ENCODE results near the gene VAV1.
"Not testable (repeated sequence)": the region's sequence is repeated elsewhere in the genome, so short reads cannot be mapped to it uniquely, and the experiment has no call there.

VAV1 gene

DNA sequence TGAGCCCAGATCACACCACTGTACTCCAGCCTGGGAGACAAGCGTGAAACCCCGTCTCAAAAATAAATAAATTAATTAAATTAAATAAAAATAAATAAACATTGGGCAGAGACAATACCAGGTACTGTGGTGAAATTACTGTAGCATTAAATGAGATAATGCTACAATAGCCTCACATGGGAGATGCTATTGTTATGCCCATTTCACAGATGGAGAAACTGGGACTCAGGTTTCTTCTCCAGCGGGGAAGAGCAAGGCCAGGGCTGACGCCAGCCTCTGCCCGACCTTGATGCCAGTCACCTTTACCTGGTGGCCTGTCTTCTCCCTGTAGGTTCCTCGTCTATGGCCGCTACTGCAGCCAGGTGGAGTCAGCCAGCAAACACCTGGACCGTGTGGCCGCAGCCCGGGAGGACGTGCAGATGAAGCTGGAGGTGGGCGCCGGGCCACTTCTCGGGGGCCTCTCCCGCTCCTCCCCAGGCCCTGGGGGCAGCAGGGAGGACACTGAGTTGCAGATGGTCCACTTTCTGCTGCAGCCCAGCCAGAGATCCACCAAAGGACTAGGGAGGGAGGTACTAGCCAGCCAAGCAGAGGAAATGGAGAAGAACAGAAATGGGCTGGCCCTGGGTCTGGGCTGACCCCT, 53.9 kb downstream of the VAV1 start:
- Histone ChIP-seq H3K9ac (ENCODE audit: low read length) (no peak overlapping the region), H3K27me3 (ENCODE audit: control insufficient read depth, insufficient read depth, low read length) (no peaks in the 10 kb centered on the region), H3K27ac (ENCODE audit: low read depth, low read length) (no peak overlapping the region), H3K4me1 (ENCODE audit: control insufficient read depth, insufficient read depth, low read length) (no peaks in the 10 kb centered on the region), H3K36me3 (ENCODE audit: control insufficient read depth, insufficient read depth, low read length) (peaks cover under 1% of the 10 kb centered on the region), H3K4me3 (ENCODE audit: low read length) (no peak overlapping the region)

DNA sequence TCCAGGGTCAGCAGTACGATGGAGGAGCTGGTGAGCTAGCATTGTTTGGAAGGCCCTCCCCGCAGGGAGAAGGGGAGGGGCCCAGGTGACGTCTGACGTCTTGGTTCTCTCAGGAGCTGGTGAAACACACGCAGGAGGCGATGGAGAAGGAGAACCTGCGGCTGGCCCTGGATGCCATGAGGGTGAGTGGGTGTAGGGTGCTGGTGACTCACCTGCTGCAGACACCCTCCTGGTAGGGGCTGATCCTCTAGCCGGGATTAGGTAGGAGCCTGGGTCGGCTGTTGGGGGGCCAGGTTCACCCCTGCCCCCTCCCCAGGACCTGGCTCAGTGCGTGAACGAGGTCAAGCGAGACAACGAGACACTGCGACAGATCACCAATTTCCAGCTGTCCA, 55.8 kb downstream of the VAV1 start:
- Histone ChIP-seq H3K27me3 (ENCODE audit: control insufficient read depth, insufficient read depth, low read length) (no peaks in the 10 kb centered on the region), H3K9ac (ENCODE audit: low read length) (no peak overlapping the region), H3K36me3 (ENCODE audit: control insufficient read depth, insufficient read depth, low read length) (no peaks in the 10 kb centered on the region)

DNA sequence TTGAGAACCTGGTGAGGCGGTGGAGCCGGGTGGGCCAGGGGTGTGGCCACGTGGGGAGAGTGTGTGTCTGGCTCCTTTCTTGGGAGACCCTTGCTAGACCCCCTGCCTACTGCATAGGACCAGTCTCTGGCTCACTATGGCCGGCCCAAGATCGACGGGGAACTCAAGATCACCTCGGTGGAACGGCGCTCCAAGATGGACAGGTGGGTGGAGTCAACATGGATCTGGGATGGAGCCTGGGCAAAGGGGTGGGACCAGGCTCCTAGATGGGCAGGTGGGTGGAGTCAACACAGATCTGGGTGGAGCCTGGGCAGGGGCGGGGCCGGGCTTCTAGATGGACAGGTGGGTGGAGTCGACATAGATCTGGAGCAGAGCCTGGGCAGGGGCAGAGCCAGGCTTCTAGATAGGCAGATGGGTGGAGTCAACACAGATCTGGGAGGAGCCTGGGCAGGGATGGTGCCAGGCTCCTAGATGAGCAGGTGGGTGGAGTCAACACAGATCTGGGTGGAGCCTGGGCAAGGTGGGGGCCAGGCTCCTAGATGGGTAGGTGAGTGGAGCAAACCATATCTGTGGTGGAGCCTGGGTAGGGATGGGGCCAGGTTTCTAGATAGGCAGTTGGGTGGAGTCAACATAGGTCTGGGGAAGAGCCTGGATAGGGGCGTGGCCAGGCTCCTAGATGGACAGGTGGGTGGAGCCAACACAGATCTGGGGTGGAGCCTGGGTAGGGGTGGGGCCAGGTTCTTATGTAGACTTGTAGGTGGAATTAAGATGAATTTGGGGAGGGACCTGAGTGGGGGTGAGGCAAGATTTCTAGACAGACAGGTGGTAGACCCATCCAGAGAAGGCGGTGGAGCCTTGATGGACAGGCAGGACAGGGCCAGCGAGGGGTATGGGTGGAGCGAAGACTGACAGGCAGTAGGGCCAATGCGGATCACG, 56.5 kb downstream of the VAV1 start:
- H3K4me3 ChIP-seq (ENCODE audit: low read length) = no peak overlapping the region
- H3K4me1 ChIP-seq (ENCODE audit: control insufficient read depth, insufficient read depth, low read length) = no peaks in the 10 kb centered on the region
- H3K27ac ChIP-seq (ENCODE audit: low read depth, low read length) = no peak overlapping the region
- no peaks in the 10 kb centered on the region for H3K36me3 ChIP-seq (ENCODE audit: control insufficient read depth, insufficient read depth, low read length)
- H3K27me3 ChIP-seq (ENCODE audit: control insufficient read depth, insufficient read depth, low read length) = no peaks in the 10 kb centered on the region
- no peak overlapping the region for H3K9ac ChIP-seq (ENCODE audit: low read length)

More for the DNA sequence above, 55.8 kb downstream of the VAV1 start:
- no peak overlapping the region for H3K4me3 ChIP-seq (ENCODE audit: low read length)
- H3K27ac ChIP-seq (ENCODE audit: low read depth, low read length) = no peak overlapping the region
- H3K4me1 ChIP-seq (ENCODE audit: control insufficient read depth, insufficient read depth, low read length) = no peaks in the 10 kb centered on the region

DNA sequence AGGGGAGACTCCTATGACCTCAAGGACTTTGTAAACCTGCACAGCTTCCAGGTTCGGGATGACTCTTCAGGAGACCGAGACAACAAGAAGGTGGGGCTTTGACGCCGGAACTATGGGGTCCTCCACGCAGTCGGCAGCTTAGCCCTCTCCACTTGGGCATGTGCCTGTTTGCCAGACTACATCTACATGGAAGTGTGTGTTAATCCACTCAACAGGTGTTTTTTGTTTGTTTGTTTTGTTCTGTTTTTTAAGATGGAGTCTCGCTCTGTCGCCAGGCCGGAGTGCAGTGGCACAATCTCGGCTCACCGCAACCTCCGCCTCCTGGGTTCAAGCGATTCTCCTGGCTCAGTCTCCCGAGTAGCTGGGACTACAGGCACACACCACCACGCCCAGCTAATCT, 57.3 kb downstream of the VAV1 start:
- not testable (repeated sequence) for H3K4me3 ChIP-seq (ENCODE audit: low read length); H3K27ac ChIP-seq (ENCODE audit: low read depth, low read length); H3K9ac ChIP-seq (ENCODE audit: low read length); H3K36me3 ChIP-seq (ENCODE audit: control insufficient read depth, insufficient read depth, low read length); H3K27me3 ChIP-seq (ENCODE audit: control insufficient read depth, insufficient read depth, low read length); H3K4me1 ChIP-seq (ENCODE audit: control insufficient read depth, insufficient read depth, low read length)

- H3K9ac ChIP-seq (ENCODE audit: low read length); H3K4me3 ChIP-seq (ENCODE audit: low read length); H3K36me3 ChIP-seq (ENCODE audit: control insufficient read depth, insufficient read depth, low read length); H3K27ac ChIP-seq (ENCODE audit: low read depth, low read length); H3K4me1 ChIP-seq (ENCODE audit: control insufficient read depth, insufficient read depth, low read length); H3K27me3 ChIP-seq (ENCODE audit: control insufficient read depth, insufficient read depth, low read length): not testable (repeated sequence)
Observed at GRCh38 chr19:6831084-6831483, 58.6 kb downstream of the VAV1 start.

DNA sequence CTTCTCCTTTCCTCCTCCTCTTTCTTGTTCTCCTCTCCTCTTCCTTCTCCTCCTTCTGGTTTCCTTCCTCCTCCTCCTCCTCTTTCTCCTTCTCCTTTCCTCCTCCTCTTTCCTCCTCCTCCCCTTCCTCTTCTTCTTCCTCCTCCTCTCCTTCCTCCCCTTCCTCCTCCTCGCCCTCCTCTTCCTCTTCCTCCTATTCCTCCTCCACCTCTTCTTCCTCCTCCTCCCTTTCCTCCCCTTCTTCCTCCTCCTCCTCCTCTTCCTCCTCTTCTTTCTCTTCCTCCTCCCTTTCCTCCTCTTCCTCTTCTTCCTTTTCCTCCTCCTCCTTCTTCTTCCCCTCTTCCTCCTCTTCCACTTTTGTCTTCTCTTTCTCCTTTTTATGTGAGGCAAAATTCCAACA, 59.9 kb downstream of the VAV1 start:
- Histone ChIP-seq H3K4me3 (ENCODE audit: low read length) (no peak overlapping the region), H3K27me3 (ENCODE audit: control insufficient read depth, insufficient read depth, low read length) (no peaks in the 10 kb centered on the region), H3K4me1 (ENCODE audit: control insufficient read depth, insufficient read depth, low read length) (no peaks in the 10 kb centered on the region), H3K9ac (ENCODE audit: low read length) (no peak overlapping the region), H3K27ac (ENCODE audit: low read depth, low read length) (no peak overlapping the region), H3K36me3 (ENCODE audit: control insufficient read depth, insufficient read depth, low read length) (no peaks in the 10 kb centered on the region)

DNA sequence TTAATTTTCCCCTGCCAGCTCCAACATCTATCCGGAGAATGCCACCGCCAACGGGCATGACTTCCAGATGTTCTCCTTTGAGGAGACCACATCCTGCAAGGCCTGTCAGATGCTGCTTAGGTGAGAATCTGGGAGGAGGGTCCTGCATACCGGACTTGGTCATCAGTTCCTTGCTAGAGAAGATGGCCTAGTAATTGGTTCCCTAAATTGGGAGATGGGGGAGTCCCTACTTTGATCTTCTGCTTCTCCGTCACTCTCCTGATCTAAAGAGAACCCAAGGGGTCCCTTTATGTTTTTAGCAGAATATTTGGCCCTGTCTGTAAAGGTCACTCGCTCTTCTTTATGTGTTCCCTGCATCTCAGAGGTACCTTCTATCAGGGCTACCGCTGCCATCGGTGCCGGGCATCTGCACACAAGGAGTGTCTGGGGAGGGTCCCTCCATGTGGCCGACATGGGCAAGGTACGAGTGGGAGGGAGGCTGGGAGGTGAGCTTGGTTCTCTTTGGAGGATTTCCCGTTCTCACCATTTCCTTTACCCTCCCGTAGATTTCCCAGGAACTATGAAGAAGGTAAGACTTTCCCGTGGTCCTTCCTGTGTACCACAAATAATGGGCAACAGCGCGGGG, 60.8 kb downstream of the VAV1 start:
- no peaks in the 10 kb centered on the region for H3K27me3 ChIP-seq (ENCODE audit: control insufficient read depth, insufficient read depth, low read length)
- no peak overlapping the region for H3K4me3 ChIP-seq (ENCODE audit: low read length)
- no peaks in the 10 kb centered on the region for H3K36me3 ChIP-seq (ENCODE audit: control insufficient read depth, insufficient read depth, low read length)
- H3K27ac ChIP-seq (ENCODE audit: low read depth, low read length) = no peak overlapping the region
- no peak overlapping the region for H3K9ac ChIP-seq (ENCODE audit: low read length)
- no peaks in the 10 kb centered on the region for H3K4me1 ChIP-seq (ENCODE audit: control insufficient read depth, insufficient read depth, low read length)

- no peak overlapping the region for H3K4me3 ChIP-seq (ENCODE audit: low read length)
- no peak overlapping the region for H3K27ac ChIP-seq (ENCODE audit: low read depth, low read length)
- H3K9ac ChIP-seq (ENCODE audit: low read length) = no peak overlapping the region
- H3K4me1 ChIP-seq (ENCODE audit: control insufficient read depth, insufficient read depth, low read length) = no peaks in the 10 kb centered on the region
- no peaks in the 10 kb centered on the region for H3K36me3 ChIP-seq (ENCODE audit: control insufficient read depth, insufficient read depth, low read length)
- no peaks in the 10 kb centered on the region for H3K27me3 ChIP-seq (ENCODE audit: control insufficient read depth, insufficient read depth, low read length)
Observed at GRCh38 chr19:6834433-6834832, 61.9 kb downstream of the VAV1 start.

GRCh38 chr19:6835501-6835900, 63.0 kb downstream of the VAV1 start:
- no peak overlapping the region for H3K27ac ChIP-seq (ENCODE audit: low read depth, low read length)
- H3K4me1 ChIP-seq (ENCODE audit: control insufficient read depth, insufficient read depth, low read length) = no peaks in the 10 kb centered on the region
- no peaks in the 10 kb centered on the region for H3K27me3 ChIP-seq (ENCODE audit: control insufficient read depth, insufficient read depth, low read length)
- H3K9ac ChIP-seq (ENCODE audit: low read length) = no peak overlapping the region
- no peak overlapping the region for H3K4me3 ChIP-seq (ENCODE audit: low read length)
- no peaks in the 10 kb centered on the region for H3K36me3 ChIP-seq (ENCODE audit: control insufficient read depth, insufficient read depth, low read length)

DNA sequence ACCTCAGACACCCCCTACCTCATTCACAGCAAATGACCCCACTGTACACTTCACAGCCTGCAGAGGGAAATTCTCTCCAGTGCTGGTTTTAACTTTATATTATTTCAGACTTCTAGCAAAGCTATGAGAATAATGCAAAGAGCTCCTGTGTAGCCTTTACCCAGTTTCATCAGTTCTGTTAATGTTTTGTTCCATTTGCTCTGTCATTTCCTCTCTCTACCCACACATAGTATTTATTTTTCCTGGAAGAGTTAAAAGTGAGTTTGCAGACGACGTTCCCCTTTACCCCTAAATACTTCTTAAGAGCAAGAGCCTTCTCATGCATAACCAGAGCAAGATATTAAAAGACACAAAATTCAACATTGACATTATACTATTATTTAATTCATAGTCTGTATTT, 65.0 kb downstream of the VAV1 start:
- Histone ChIP-seq H3K9ac (ENCODE audit: low read length) (no peak overlapping the region), H3K27ac (ENCODE audit: low read depth, low read length) (no peak overlapping the region), H3K27me3 (ENCODE audit: control insufficient read depth, insufficient read depth, low read length) (no peaks in the 10 kb centered on the region), H3K4me3 (ENCODE audit: low read length) (no peak overlapping the region), H3K4me1 (ENCODE audit: control insufficient read depth, insufficient read depth, low read length) (no peaks in the 10 kb centered on the region), H3K36me3 (ENCODE audit: control insufficient read depth, insufficient read depth, low read length) (no peaks in the 10 kb centered on the region)

DNA sequence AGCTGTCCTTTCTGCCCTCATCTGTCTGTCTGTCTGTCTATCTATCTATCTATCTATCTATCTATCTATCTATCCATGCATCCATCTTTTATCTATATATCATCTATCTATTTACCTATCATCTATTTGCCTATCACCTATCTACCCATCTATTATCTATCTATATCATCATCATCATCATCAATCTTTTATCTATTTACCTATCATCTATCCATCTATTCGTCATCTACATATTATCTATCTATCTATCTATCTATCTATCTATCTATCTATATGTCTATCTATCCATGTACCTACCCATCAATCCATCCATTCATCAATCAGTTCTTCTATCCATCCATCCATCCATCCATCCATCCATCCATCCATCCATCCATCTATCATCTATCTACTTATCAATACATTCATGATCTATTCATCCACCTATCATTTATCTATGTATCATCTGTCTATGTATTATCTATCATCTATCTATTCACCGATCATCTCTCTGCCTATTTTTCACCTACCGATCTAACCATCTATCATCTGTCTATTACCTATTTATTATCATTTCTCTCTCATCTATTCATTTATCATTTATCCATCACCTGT, 65.7 kb downstream of the VAV1 start:
- Histone ChIP-seq H3K4me1 (ENCODE audit: control insufficient read depth, insufficient read depth, low read length) (no peaks in the 10 kb centered on the region), H3K27me3 (ENCODE audit: control insufficient read depth, insufficient read depth, low read length) (no peaks in the 10 kb centered on the region), H3K4me3 (ENCODE audit: low read length) (no peak overlapping the region), H3K27ac (ENCODE audit: low read depth, low read length) (no peak overlapping the region), H3K36me3 (ENCODE audit: control insufficient read depth, insufficient read depth, low read length) (no peaks in the 10 kb centered on the region), H3K9ac (ENCODE audit: low read length) (no peak overlapping the region)

DNA sequence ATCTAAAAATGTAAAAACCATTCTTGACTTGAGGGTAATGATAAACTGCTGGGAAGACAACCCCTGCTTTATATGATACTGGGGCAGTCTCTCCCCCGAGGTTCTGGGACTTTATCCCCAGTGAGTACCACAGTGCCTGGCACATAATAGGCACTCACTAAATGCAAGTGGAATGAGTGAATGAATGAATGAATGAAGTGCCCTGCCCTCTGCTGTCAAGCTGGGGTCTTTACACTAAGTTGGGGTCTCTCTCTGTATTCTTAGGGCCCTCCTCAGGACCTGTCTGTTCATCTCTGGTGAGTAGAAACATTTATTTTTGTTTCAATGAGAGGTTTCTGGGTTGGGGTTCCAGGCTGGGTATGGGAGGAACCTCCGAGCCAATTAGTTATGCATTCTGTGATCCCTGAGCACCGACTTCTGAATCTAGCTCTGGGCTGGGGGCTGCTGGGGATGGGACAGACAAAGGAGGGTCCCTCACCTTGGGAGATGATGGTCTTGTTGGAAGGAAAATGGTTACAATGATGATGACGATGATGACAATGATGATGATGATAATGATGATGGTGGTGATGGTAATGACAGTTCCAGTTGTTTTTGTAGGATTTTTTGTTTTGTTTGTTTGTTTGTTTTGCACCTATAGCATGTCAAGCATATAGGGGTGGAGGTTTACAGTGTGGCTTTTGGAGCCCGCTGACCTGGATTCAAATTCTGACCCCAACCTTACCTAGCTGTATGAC, 70.5 kb downstream of the VAV1 start:
- H3K9ac ChIP-seq (ENCODE audit: low read length) = no peak overlapping the region
- no peaks in the 10 kb centered on the region for H3K4me1 ChIP-seq (ENCODE audit: control insufficient read depth, insufficient read depth, low read length)
- H3K27me3 ChIP-seq (ENCODE audit: control insufficient read depth, insufficient read depth, low read length) = no peaks in the 10 kb centered on the region
- no peak overlapping the region for H3K27ac ChIP-seq (ENCODE audit: low read depth, low read length)
- no peak overlapping the region for H3K4me3 ChIP-seq (ENCODE audit: low read length)
- no peaks in the 10 kb centered on the region for H3K36me3 ChIP-seq (ENCODE audit: control insufficient read depth, insufficient read depth, low read length)
